Astrocyte (in vitro differentiated cells and primary cell): ENCODE measurements around the gene SIRT5. TPM values are rescaled to one million over a fixed set of nuclear protein-coding genes. Genes with fewer than 3 reads are reported as not detected.

Experiments used
- DNase-seq: peaks from one replicate; pipeline ENCODE4 v3.0.0-alpha.2; 2010; ENCODE audit warnings: low read depth
- FAIRE-seq: peaks from 2 replicates; lab custom pipeline; 2011; peaks lifted over from hg19 to GRCh38; lab: Jason Lieb, UNC
- H2AFZ ChIP-seq: 2 replicates; pipeline ENCODE4 v1.6.0; 2012; ENCODE audit warnings: low read depth, low read length, inconsistent platforms
- H3K27ac ChIP-seq: 2 replicates; pipeline ENCODE4 v1.5.1; 2011; ENCODE audit warnings: low read depth, low read length, inconsistent platforms
- H3K27me3 ChIP-seq: 2 replicates; pipeline ENCODE4 v1.6.0; 2011; ENCODE audit warnings: low read length, inconsistent platforms; ENCODE audit not compliant: insufficient read depth
- H3K36me3 ChIP-seq: 2 replicates; pipeline ENCODE4 v1.5.1; 2011; ENCODE audit warnings: low read length, inconsistent platforms; ENCODE audit not compliant: insufficient read depth
- H3K4me1 ChIP-seq: 2 replicates; pipeline ENCODE4 v1.5.1; 2011; ENCODE audit warnings: low read length, inconsistent platforms; ENCODE audit not compliant: insufficient read depth
- H3K4me2 ChIP-seq: 2 replicates; pipeline ENCODE4 v1.6.0; 2012; ENCODE audit warnings: low read length, inconsistent platforms
- H3K4me3 ChIP-seq: 2 replicates; pipeline ENCODE4 v1.5.1; 2011; ENCODE audit warnings: low read depth, mild to moderate bottlenecking, low read length, inconsistent platforms; ENCODE audit not compliant: insufficient read depth
- H3K79me2 ChIP-seq: 2 replicates; pipeline ENCODE4 v1.6.0; 2012; ENCODE audit warnings: mild to moderate bottlenecking, low read length, inconsistent platforms; ENCODE audit not compliant: insufficient read depth
- H3K9ac ChIP-seq: 2 replicates; pipeline ENCODE4 v1.6.0; 2012; ENCODE audit warnings: mild to moderate bottlenecking, low read length, inconsistent platforms
- H3K9me3 ChIP-seq: 2 replicates; pipeline ENCODE4 v1.5.1; 2012; ENCODE audit warnings: low read depth, mild to moderate bottlenecking, low read length, inconsistent platforms; ENCODE audit not compliant: insufficient read depth
- H4K20me1 ChIP-seq: 2 replicates; pipeline ENCODE4 v1.6.0; 2012; ENCODE audit warnings: low read length, inconsistent platforms; ENCODE audit not compliant: insufficient read depth
- H3K27ac Mint-ChIP-seq: one replicate; pipeline ENCODE4 v1.8.0; 2021; ENCODE audit warnings: mild to moderate bottlenecking, mixed read lengths; ENCODE audit not compliant: unreplicated experiment
- H3K27me3 Mint-ChIP-seq: one replicate; pipeline ENCODE4 v1.8.0; 2021; ENCODE audit warnings: low read depth, mixed read lengths; ENCODE audit not compliant: unreplicated experiment
- H3K36me3 Mint-ChIP-seq: one replicate; pipeline ENCODE4 v1.8.0; 2021; ENCODE audit warnings: low read depth, mixed read lengths; ENCODE audit not compliant: unreplicated experiment
- H3K4me1 Mint-ChIP-seq: one replicate; pipeline ENCODE4 v1.8.0; 2021; ENCODE audit warnings: low read depth, mixed read lengths; ENCODE audit not compliant: unreplicated experiment
- H3K4me3 Mint-ChIP-seq: one replicate; pipeline ENCODE4 v1.8.0; 2021; ENCODE audit warnings: mild to moderate bottlenecking, moderate library complexity, mixed read lengths; ENCODE audit not compliant: unreplicated experiment
- H3K9me3 Mint-ChIP-seq: one replicate; pipeline ENCODE4 v1.8.0; 2021; ENCODE audit warnings: mild to moderate bottlenecking, mixed read lengths; ENCODE audit not compliant: unreplicated experiment
- CTCF ChIP-seq: IDR thresholded peaks from 2 replicates; pipeline ENCODE4 v1.5.1; 2011; ENCODE audit warnings: low read depth, mild to moderate bottlenecking, inconsistent platforms, low read length, moderate library complexity; ENCODE audit not compliant: insufficient read depth
- EZH2 ChIP-seq: IDR thresholded peaks from 2 replicates; pipeline ENCODE4 v1.6.1; 2012; ENCODE audit warnings: mild to moderate bottlenecking, low read length, inconsistent platforms; ENCODE audit not compliant: insufficient read depth
- total RNA-seq: library from RNA; stranded (reverse); gene quantifications from 2 replicates; pipeline ENCODE4 v1.2.1, GENCODE V29; 2021

Gene SIRT5
- total RNA-seq, 1 donor from 2014 or later = 8.6 TPM

GRCh38 chr6:13577926-13578325 lies 3.5 kb downstream of the SIRT5 start:
- H3K36me3 Mint-ChIP-seq = peaks cover 12% of the 10 kb centered on the region
- Histone ChIP-seq H4K20me1 (no peaks in the 10 kb centered on the region), H3K9me3 (no peaks in the 10 kb centered on the region), H3K4me3 (no peak overlapping the region), H3K27ac (no peak overlapping the region), H3K4me1 (peaks cover 11% of the 10 kb centered on the region), H2AFZ (no peak overlapping the region), H3K9ac (no peak overlapping the region), H3K27me3 (no peaks in the 10 kb centered on the region), H3K36me3 (no peaks in the 10 kb centered on the region), H3K4me2 (no peak overlapping the region), H3K79me2 (peaks cover 3% of the 10 kb centered on the region)
- H3K4me1 Mint-ChIP-seq = peaks cover 5% of the 10 kb centered on the region
- FAIRE-seq = peak; percentile 5
- H3K27me3 Mint-ChIP-seq = no peaks in the 10 kb centered on the region
- H3K9me3 Mint-ChIP-seq = peaks cover 2% of the 10 kb centered on the region
- TF ChIP-seq CTCF = no peak
- no peak for TF ChIP-seq EZH2
- H3K4me3 Mint-ChIP-seq = peak overlapping the region; percentile 6
- no peak overlapping the region for H3K27ac Mint-ChIP-seq
- DNase-seq = no peak

GRCh38 chr6:13579911-13580310 lies 5.5 kb downstream of the SIRT5 start:
- H3K4me1 ChIP-seq = peaks cover under 1% of the 10 kb centered on the region
- no peaks in the 10 kb centered on the region for H3K9me3 ChIP-seq
- H3K4me2 ChIP-seq = no peak overlapping the region
- no peaks in the 10 kb centered on the region for H3K4me1 Mint-ChIP-seq
- DNase-seq (no peak), FAIRE-seq (no peak)
- H3K36me3 Mint-ChIP-seq = peaks cover 18% of the 10 kb centered on the region
- peaks cover 2% of the 10 kb centered on the region for H3K9me3 Mint-ChIP-seq
- no peak overlapping the region for H3K27ac Mint-ChIP-seq
- no peaks in the 10 kb centered on the region for H3K27me3 ChIP-seq
- H3K9ac ChIP-seq = no peak overlapping the region
- H3K4me3 ChIP-seq = no peak overlapping the region
- TF ChIP-seq CTCF = no peak
- TF ChIP-seq EZH2 = no peak
- H2AFZ ChIP-seq = no peak overlapping the region
- H3K27ac ChIP-seq = no peak overlapping the region
- no peak overlapping the region for H3K4me3 Mint-ChIP-seq
- no peaks in the 10 kb centered on the region for H3K36me3 ChIP-seq
- no peaks in the 10 kb centered on the region for H4K20me1 ChIP-seq
- no peaks in the 10 kb centered on the region for H3K79me2 ChIP-seq
- H3K27me3 Mint-ChIP-seq = no peaks in the 10 kb centered on the region

GRCh38 chr6:13581700-13582229 lies 7.4 kb downstream of the SIRT5 start:
- Histone ChIP-seq H3K4me3 (no peak overlapping the region), H4K20me1 (no peaks in the 10 kb centered on the region), H3K27me3 (no peaks in the 10 kb centered on the region), H3K9ac (no peak overlapping the region), H3K4me1 (no peaks in the 10 kb centered on the region), H3K36me3 (no peaks in the 10 kb centered on the region), H3K79me2 (no peaks in the 10 kb centered on the region), H3K27ac (no peak overlapping the region), H3K4me2 (no peak overlapping the region), H3K9me3 (no peaks in the 10 kb centered on the region), H2AFZ (no peak overlapping the region)
- no peaks in the 10 kb centered on the region for H3K27me3 Mint-ChIP-seq
- no peak overlapping the region for H3K27ac Mint-ChIP-seq
- DNase-seq (no peak), FAIRE-seq (no peak)
- TF ChIP-seq EZH2 (no peak), CTCF (no peak)
- H3K4me3 Mint-ChIP-seq = no peak overlapping the region
- peaks cover 19% of the 10 kb centered on the region for H3K36me3 Mint-ChIP-seq
- peaks cover 2% of the 10 kb centered on the region for H3K9me3 Mint-ChIP-seq
- peaks cover 2% of the 10 kb centered on the region for H3K4me1 Mint-ChIP-seq
